Measurements from ENCODE around the gene ZMIZ1.

Gene ZMIZ1

GRCh38 chr10:79219322-79219957 is 150.7 kb downstream of the ZMIZ1 start:
- no peak for DNase-seq

- DNase-seq, result no peak
These were observed 151.5 kb downstream of the ZMIZ1 start for GRCh38 chr10:79220307-79220706.

- DNase-seq, result no peak
These were observed 152.6 kb downstream of the ZMIZ1 start for GRCh38 chr10:79221110-79222051.

- no peak for DNase-seq
These were observed 153.4 kb downstream of the ZMIZ1 start for GRCh38 chr10:79222186-79222585.

- no peak for DNase-seq
These were observed 154.6 kb downstream of the ZMIZ1 start for GRCh38 chr10:79223091-79224048.

- DNase-seq, result no peak
These were observed 155.6 kb downstream of the ZMIZ1 start for GRCh38 chr10:79224263-79224949.

- no peak for DNase-seq
These were observed 156.2 kb downstream of the ZMIZ1 start for GRCh38 chr10:79224992-79225391.

- DNase-seq, result no peak
These were observed 157.9 kb downstream of the ZMIZ1 start for GRCh38 chr10:79226391-79227245.

- no peak for DNase-seq
These were observed 160.3 kb downstream of the ZMIZ1 start for GRCh38 chr10:79229071-79229541.

- DNase-seq, result no peak
These were observed 161.1 kb downstream of the ZMIZ1 start for GRCh38 chr10:79229830-79230327.

GRCh38 chr10:79230328-79230830 is 161.6 kb downstream of the ZMIZ1 start:
- DNase-seq, result no peak

GRCh38 chr10:79230850-79231249 is 162.1 kb downstream of the ZMIZ1 start:
- DNase-seq, result no peak

- DNase-seq, result no peak
These were observed 163.1 kb downstream of the ZMIZ1 start for GRCh38 chr10:79231908-79232307.

GRCh38 chr10:79232864-79233263 is 164.1 kb downstream of the ZMIZ1 start:
- DNase-seq, result no peak

GRCh38 chr10:79234391-79235315 is 165.9 kb downstream of the ZMIZ1 start:
- DNase-seq, result no peak

- no peak for DNase-seq
These were observed 167.1 kb downstream of the ZMIZ1 start for GRCh38 chr10:79235765-79236432.

GRCh38 chr10:79236433-79236765 is 167.6 kb downstream of the ZMIZ1 start:
- no peak for DNase-seq

- no peak for DNase-seq
These were observed 168.8 kb downstream of the ZMIZ1 start for GRCh38 chr10:79237454-79238157.

- DNase-seq, result no peak
These were observed 169.4 kb downstream of the ZMIZ1 start for GRCh38 chr10:79238158-79238520.

Data from activated CD4-positive, alpha-beta T cell treated with anti-CD3 and anti-CD28 coated beads for 1 hour (primary cell).